Caco-2 (cell line): ENCODE data around the gene ATL1. TPM values are rescaled to one million over a fixed set of nuclear protein-coding genes. Genes with fewer than 3 reads are reported as not detected.

Experiments
- BruUV-seq: library from RNA; stranded (reverse); fragments of 400-500 nt; replicated peaks from 2 replicates; lab custom pipeline; 2021; lab: Mats Ljungman, UMichigan
- CTCF ChIA-PET: fragments of 300-600 bp; sonication (Branson Sonifier 250); formaldehyde crosslinking; loops from one replicate; lab custom pipeline; 2022; ENCODE audit warnings: antibody characterized with exemption; lab: Charles Lee
- POLR2A ChIA-PET: fragments of 300-600 bp; sonication (Branson Sonifier 250); formaldehyde crosslinking; loops from one replicate; lab custom pipeline; 2022; ENCODE audit warnings: antibody characterized with exemption; lab: Charles Lee
- DNase-seq, 2 experiments: peaks; one replicate each; pipeline versions ENCODE4 v3.0.0 to v3.0.0-alpha.2; 2020 to 2022
- H3K27me3 ChIP-seq: replicated peaks from 2 replicates; pipeline ENCODE4 v1.6.0; 2011; ENCODE audit warnings: low read length; ENCODE audit not compliant: control insufficient read depth, insufficient read depth
- H3K36me3 ChIP-seq: 2 replicates; pipeline ENCODE4 v1.5.1; 2011; ENCODE audit warnings: low read length; ENCODE audit not compliant: control insufficient read depth, insufficient read depth
- H3K4me1 ChIP-seq: fragments of 250-450 bp; sonication (Bioruptor Pico); 2 replicates; pipeline ENCODE4 v1.5.1; 2020; ENCODE audit warnings: mild to moderate bottlenecking
- H3K4me3 ChIP-seq: 2 replicates; pipeline ENCODE4 v1.5.1; 2011; ENCODE audit warnings: low read depth, mild to moderate bottlenecking, control low read depth, low read length
- H3K9me3 ChIP-seq: fragments of 250-450 bp; sonication (Bioruptor Pico); 2 replicates; pipeline ENCODE4 v1.5.1; 2020; ENCODE audit warnings: mild to moderate bottlenecking, moderate library complexity
- H3K27ac Mint-ChIP-seq: one replicate; pipeline ENCODE4 v1.8.0; 2022; ENCODE audit warnings: mixed read lengths; ENCODE audit not compliant: unreplicated experiment
- H3K27me3 Mint-ChIP-seq: one replicate; pipeline ENCODE4 v1.8.0; 2022; ENCODE audit warnings: mixed read lengths; ENCODE audit not compliant: insufficient read depth, unreplicated experiment
- H3K36me3 Mint-ChIP-seq: one replicate; pipeline ENCODE4 v1.8.0; 2022; ENCODE audit warnings: mild to moderate bottlenecking, mixed read lengths; ENCODE audit not compliant: insufficient read depth, unreplicated experiment
- H3K4me1 Mint-ChIP-seq: one replicate; pipeline ENCODE4 v1.8.0; 2022; ENCODE audit warnings: low read depth, mixed read lengths; ENCODE audit not compliant: unreplicated experiment
- H3K4me3 Mint-ChIP-seq: one replicate; pipeline ENCODE4 v1.8.0; 2022; ENCODE audit warnings: mild to moderate bottlenecking, moderate library complexity, mixed read lengths; ENCODE audit not compliant: unreplicated experiment
- H3K9me3 Mint-ChIP-seq: one replicate; pipeline ENCODE4 v1.8.0; 2022; ENCODE audit warnings: mixed read lengths; ENCODE audit not compliant: unreplicated experiment
- intact Hi-C: fragments of 100-400 bp; cut with micrococcal nuclease; formaldehyde crosslinking; loops from one replicate; pipeline ENCODE4 v1.10.0; 2022; ENCODE audit not compliant: unreplicated experiment
- total RNA-seq: library from RNA; stranded (reverse); gene quantifications from 2 replicates; pipeline ENCODE4 v1.2.3, GENCODE V29; 2022
- TF ChIP-seq, protein P1 (sequence below), 2 experiments: fragments of 200-600 bp in 1 of 2; IDR thresholded peaks; 1 replicate in 1 of 2; 2 replicates in 1 of 2; pipeline versions ENCODE4 v1.5.1 to v1.8.0; 2011 to 2022; ENCODE audit warnings: antibody characterized with exemption in 1 of 2, control low read depth in 1 of 2, inconsistent platforms in 1 of 2, low read depth in 1 of 2, low read length in 1 of 2, mild to moderate bottlenecking in 1 of 2, moderate library complexity in 1 of 2; ENCODE audit not compliant: insufficient read depth in 1 of 2, severe bottlenecking in 1 of 2, unreplicated experiment in 1 of 2

The ATL1 gene
- total RNA-seq, 1 experiment from 2014 or later, result 1.1 TPM

DNA sequence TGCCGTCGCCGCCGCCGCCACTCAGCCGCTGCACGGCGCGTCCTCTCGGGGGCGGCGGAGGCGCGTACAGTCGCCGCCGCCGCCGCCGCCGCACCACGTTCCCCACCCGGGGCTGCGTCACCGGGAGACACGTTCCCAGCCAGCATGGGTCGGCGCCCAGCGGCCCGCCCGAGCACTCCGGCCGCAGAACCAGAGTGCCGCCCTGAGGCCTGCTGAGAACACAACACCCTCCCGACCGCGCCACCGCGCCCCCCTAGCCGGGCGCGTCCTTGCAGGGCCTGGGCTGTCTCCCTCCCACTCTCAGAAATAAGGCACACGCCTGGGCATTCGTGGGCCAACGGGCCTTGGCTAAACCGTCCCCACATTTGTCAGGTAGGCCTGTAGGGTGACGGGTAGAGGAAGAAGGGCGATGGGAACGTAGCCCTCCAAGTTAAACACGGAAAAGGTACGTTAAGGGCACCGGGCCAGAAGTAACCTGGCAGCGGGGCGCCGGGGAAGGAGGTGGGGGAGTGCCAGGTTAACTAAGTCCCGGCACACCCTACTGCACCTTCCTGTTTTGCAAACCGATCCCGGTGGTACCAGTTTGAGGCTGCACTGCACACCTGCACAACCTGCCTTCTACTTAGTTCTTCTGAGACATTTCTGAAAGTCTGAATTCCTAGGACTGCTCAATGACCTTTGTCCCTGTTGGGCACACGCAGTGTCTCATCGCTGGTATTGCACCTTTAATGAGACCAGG is 27.3 kb upstream of the ATL1 start, which contains the start of gene MAP4K5:
Gene MAP4K5, minus strand, starts transcription at position 68 of the 739 bp plus-strand sequence. CDS start 520 bp downstream, outside the sequence.
- Mint-ChIP-seq H3K36me3 (no peaks in the 10 kb centered on the region), H3K4me3 (peak within 1 kb of the TSS; percentile 82), H3K27ac (peak within 1 kb of the TSS; percentile 63), H3K27me3 (peaks cover 2% of the 10 kb centered on the region), H3K4me1 (peaks cover 22% of the 10 kb centered on the region), H3K9me3 (peaks cover 16% of the 10 kb centered on the region)
- Histone ChIP-seq H3K4me1 (peaks cover 14% of the 10 kb centered on the region), H3K9me3 (peaks cover 5% of the 10 kb centered on the region; the same call in 1 of the 2 replicates), H3K36me3 (no peaks in the 10 kb centered on the region), H3K27me3 (no peaks in the 10 kb centered on the region), H3K4me3 (peak within 1 kb of the TSS; percentile 92)
- TF ChIP-seq, protein P1, sequence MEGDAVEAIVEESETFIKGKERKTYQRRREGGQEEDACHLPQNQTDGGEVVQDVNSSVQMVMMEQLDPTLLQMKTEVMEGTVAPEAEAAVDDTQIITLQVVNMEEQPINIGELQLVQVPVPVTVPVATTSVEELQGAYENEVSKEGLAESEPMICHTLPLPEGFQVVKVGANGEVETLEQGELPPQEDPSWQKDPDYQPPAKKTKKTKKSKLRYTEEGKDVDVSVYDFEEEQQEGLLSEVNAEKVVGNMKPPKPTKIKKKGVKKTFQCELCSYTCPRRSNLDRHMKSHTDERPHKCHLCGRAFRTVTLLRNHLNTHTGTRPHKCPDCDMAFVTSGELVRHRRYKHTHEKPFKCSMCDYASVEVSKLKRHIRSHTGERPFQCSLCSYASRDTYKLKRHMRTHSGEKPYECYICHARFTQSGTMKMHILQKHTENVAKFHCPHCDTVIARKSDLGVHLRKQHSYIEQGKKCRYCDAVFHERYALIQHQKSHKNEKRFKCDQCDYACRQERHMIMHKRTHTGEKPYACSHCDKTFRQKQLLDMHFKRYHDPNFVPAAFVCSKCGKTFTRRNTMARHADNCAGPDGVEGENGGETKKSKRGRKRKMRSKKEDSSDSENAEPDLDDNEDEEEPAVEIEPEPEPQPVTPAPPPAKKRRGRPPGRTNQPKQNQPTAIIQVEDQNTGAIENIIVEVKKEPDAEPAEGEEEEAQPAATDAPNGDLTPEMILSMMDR (IDR thresholded peaks at IDR 0.05; ENCODE audit: insufficient read depth in 1 of 2, low read depth in 1 of 2, low read length in 1 of 2, severe bottlenecking in 1 of 2, unreplicated experiment in 1 of 2), result peak; percentile 80 to 95
- BruUV-seq, result no TSS peak
- intact Hi-C loops, result loop anchor here (1.0 to 5.0 kb wide), 6 partner anchors 135 to 665 kb away; partner anchors contain the start of genes CDKL1 and VCPKMT
- ChIA-PET CTCF (interaction anchor here (0.5 to 1.1 kb wide), 4 partner anchors 91 to 680 kb away, joined by 3 to 14 read pairs (median 4); partner anchors contain the start of gene NEMF), POLR2A (interaction anchor here (0.9 kb wide), 1 partner anchor 212 kb away, joined by 3 read pairs; no protein-coding TSS in a partner anchor)
- peak; percentile 91 to 94 for DNase-seq

DNA sequence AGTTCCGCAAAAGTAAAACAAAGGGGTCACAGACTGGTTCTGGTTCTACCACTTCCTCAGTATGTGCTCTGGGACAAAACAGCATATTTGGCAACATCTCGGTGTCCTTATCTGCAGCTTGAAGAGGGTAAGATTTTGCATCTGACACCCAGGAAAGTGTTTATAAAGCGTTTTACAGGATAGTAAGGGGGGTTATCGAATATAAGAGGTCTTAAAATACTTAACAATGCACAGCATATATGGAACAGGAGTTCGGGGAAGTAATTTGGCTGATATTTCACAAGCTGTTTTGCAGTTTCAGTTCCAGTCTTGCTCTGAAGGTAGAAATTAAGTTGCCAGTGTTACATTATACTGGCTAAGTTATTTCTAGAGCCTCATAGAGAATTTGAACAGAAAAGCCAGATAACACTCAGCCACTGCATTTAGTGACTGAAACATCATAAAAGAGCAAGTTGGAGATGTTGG is 26.7 kb upstream of the ATL1 start:
- Mint-ChIP-seq H3K27me3 (peaks cover 2% of the 10 kb centered on the region), H3K36me3 (no peaks in the 10 kb centered on the region)
- intact Hi-C loops, result loop anchor here (2.0 to 5.0 kb wide), 5 partner anchors 136 to 666 kb away; partner anchors contain the start of genes CDKL1 and VCPKMT

DNA sequence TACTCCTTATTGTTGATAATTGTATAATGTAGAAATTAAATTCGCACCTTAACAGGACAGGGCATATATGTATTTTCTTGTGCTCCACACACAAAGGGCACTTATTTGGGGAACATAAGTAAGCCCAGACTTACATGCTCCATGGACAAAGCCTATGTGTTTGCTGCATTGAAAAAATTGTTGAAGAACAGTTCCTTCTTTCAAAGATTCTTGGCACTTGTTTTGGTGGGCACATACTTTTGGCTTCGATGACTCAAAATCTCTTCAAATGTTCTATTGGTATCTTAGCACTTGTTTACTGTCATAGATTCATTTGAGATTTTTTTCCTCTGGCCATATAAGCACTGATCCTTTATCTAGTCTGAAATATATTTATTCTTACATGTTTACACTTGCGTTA is 26.1 kb upstream of the ATL1 start:
- Histone ChIP-seq H3K9me3 (peaks cover 5% of the 10 kb centered on the region; the same call in 1 of the 2 replicates), H3K4me3 (no peak overlapping the region), H3K36me3 (no peaks in the 10 kb centered on the region), H3K4me1 (peaks cover 14% of the 10 kb centered on the region), H3K27me3 (no peaks in the 10 kb centered on the region)
- peaks cover 21% of the 10 kb centered on the region for H3K9me3 Mint-ChIP-seq
- H3K27me3 Mint-ChIP-seq, result peaks cover 2% of the 10 kb centered on the region
- TF ChIP-seq, protein P1 (IDR thresholded peaks at IDR 0.05; ENCODE audit: insufficient read depth in 1 of 2, low read depth in 1 of 2, low read length in 1 of 2, severe bottlenecking in 1 of 2, unreplicated experiment in 1 of 2), result no peak
- peaks cover 22% of the 10 kb centered on the region for H3K4me1 Mint-ChIP-seq
- CTCF ChIA-PET, result no interaction called here
- no peak overlapping the region for H3K4me3 Mint-ChIP-seq
- intact Hi-C loops, result loop anchor here (2.0 to 5.0 kb wide), 5 partner anchors 137 to 667 kb away; partner anchors contain the start of genes CDKL1 and VCPKMT
- BruUV-seq, result TSS peak; percentile 33
- POLR2A ChIA-PET, result no interaction called here
- no peaks in the 10 kb centered on the region for H3K36me3 Mint-ChIP-seq
- H3K27ac Mint-ChIP-seq, result no peak overlapping the region
- no peak for DNase-seq

More for the DNA sequence above, 26.7 kb upstream of the ATL1 start:
- H3K4me3 ChIP-seq, result peak overlapping the region; percentile 92
- no peaks in the 10 kb centered on the region for H3K27me3 ChIP-seq
- DNase-seq, result no peak
- no peaks in the 10 kb centered on the region for H3K36me3 ChIP-seq
- BruUV-seq, result no TSS peak
- H3K27ac Mint-ChIP-seq, result peak overlapping the region; percentile 53
- H3K4me1 ChIP-seq, result peaks cover 14% of the 10 kb centered on the region
- H3K9me3 Mint-ChIP-seq, result peaks cover 21% of the 10 kb centered on the region
- POLR2A ChIA-PET, result interaction anchor here (0.9 kb wide), 1 partner anchor 212 kb away, joined by 3 read pairs; no protein-coding TSS in a partner anchor
- CTCF ChIA-PET, result no interaction called here
- TF ChIP-seq, protein P1 (IDR thresholded peaks at IDR 0.05; ENCODE audit: insufficient read depth in 1 of 2, low read depth in 1 of 2, low read length in 1 of 2, severe bottlenecking in 1 of 2, unreplicated experiment in 1 of 2), result no peak
- H3K4me3 Mint-ChIP-seq, result peak overlapping the region; percentile 82
- peaks cover 5% of the 10 kb centered on the region; the same call in 1 of the 2 replicates for H3K9me3 ChIP-seq
- peaks cover 22% of the 10 kb centered on the region for H3K4me1 Mint-ChIP-seq
